A549 (cell line): Measurements from ENCODE around the gene TOM1L2. TPM values are rescaled to one million over a fixed set of nuclear protein-coding genes. Genes with fewer than 3 reads are reported as not detected.
A peak's percentile ranks its signal among the peaks of the same experiment; 100 is the strongest.

Experiments
- ATAC-seq, 2 experiments: fragments of 200-7000 bp in 1 of 2; fragments of >200 bp in 1 of 2; cut with Nextera tagmentation in 1 of 2; cut with Tn5 transposase in 1 of 2; 3 replicates each; pipeline versions ENCODE4 v1.8.0 to v1.9.1; 2018 to 2020; ENCODE audit warnings: mild to moderate bottlenecking in 1 of 2, moderate library complexity in 1 of 2
- CTCF ChIA-PET: fragments of 300-600 bp; sonication (Branson Sonifier 250); formaldehyde crosslinking; extraction: SDS; loops from one replicate; lab custom pipeline; 2021; ENCODE audit warnings: antibody characterized with exemption, inconsistent platforms; lab: Yijun Ruan, JAX
- POLR2A ChIA-PET: fragments of 350-600 bp; formaldehyde crosslinking; extraction: SDS; loops from one replicate; lab custom pipeline; 2021; ENCODE audit warnings: antibody characterized with exemption, inconsistent platforms; lab: Yijun Ruan, JAX
- DNase-seq, 2 experiments: peaks; one replicate each; pipeline versions ENCODE4 v3.0.0 to v3.0.0-alpha.2; 2011 to 2016; ENCODE audit warnings: low read depth in 1 of 2, low spot score in 1 of 2
- FAIRE-seq: peaks from 2 replicates; lab custom pipeline; 2011; peaks lifted over from hg19 to GRCh38; lab: Jason Lieb, UNC
- H3K27ac ChIP-seq, 2 experiments: fragments of >200 bp; sonication (Bioruptor Twin); formaldehyde crosslinking; 3 replicates each; pipeline ENCODE4 v1.5.1; 2016 to 2017
- H3K4me1 ChIP-seq: fragments of >200 bp; sonication (Bioruptor Twin); formaldehyde crosslinking; 3 replicates; pipeline ENCODE4 v1.6.1; 2016
- H3K4me2 ChIP-seq: fragments of >200 bp; sonication (Bioruptor Twin); formaldehyde crosslinking; 3 replicates; pipeline ENCODE4 v1.6.1; 2016
- H3K4me3 ChIP-seq: fragments of >200 bp; sonication (Bioruptor Twin); formaldehyde crosslinking; 3 replicates; pipeline ENCODE4 v1.5.1; 2016
- H3K9me3 ChIP-seq: fragments of >200 bp; sonication (Bioruptor Twin); formaldehyde crosslinking; 3 replicates; pipeline ENCODE4 v1.6.1; 2016
- CEBPB ChIP-seq, 2 experiments: fragments of >200 bp in 1 of 2; sonication (Bioruptor Twin) in 1 of 2; formaldehyde crosslinking in 1 of 2; IDR thresholded peaks; 2 replicates each; pipeline ENCODE4 v1.6.1; 2012 to 2016
- CHD4 ChIP-seq: fragments of 200-600 bp; sonication (generic); IDR thresholded peaks from 2 replicates; pipeline ENCODE4 v1.6.1; 2016; ENCODE audit warnings: antibody characterized with exemption, mild to moderate bottlenecking, borderline replicate concordance
- EHF ChIP-seq: fragments of 250-450 bp; sonication (Bioruptor Pico); IDR thresholded peaks from 2 replicates; pipeline ENCODE4 v1.5.0; 2020; ENCODE audit warnings: mild to moderate bottlenecking
- EHMT2 ChIP-seq: fragments of 200-600 bp; sonication (generic); IDR thresholded peaks from 2 replicates; pipeline ENCODE4 v1.6.1; 2016; ENCODE audit warnings: antibody characterized with exemption, low read depth, mild to moderate bottlenecking, moderate library complexity
- EP300 ChIP-seq, 2 experiments: fragments of >200 bp; sonication (Bioruptor Twin); formaldehyde crosslinking; IDR thresholded peaks; 2 replicates in 1 of 2; 3 replicates in 1 of 2; pipeline ENCODE4 v1.6.1; 2016 to 2017
- FOSB ChIP-seq: fragments of 250-450 bp; sonication (Bioruptor Pico); IDR thresholded peaks from 2 replicates; pipeline ENCODE4 v1.5.0; 2020; ENCODE audit warnings: mild to moderate bottlenecking, moderate library complexity
- FOSL2 ChIP-seq, 2 experiments: fragments of 450-650 bp in 1 of 2; fragments of >200 bp in 1 of 2; sonication (Bioruptor Twin) in 1 of 2; formaldehyde crosslinking; IDR thresholded peaks; 2 replicates each; pipeline versions ENCODE4 v1.5.0 to v1.6.1; 2016 to 2020; ENCODE audit warnings: mild to moderate bottlenecking in 1 of 2, moderate library complexity in 1 of 2
- HOXB13 ChIP-seq: fragments of 250-450 bp; sonication (Bioruptor Pico); IDR thresholded peaks from 2 replicates; pipeline ENCODE4 v1.5.0; 2020; ENCODE audit warnings: low read depth, mild to moderate bottlenecking, moderate library complexity
- JUN ChIP-seq, 2 experiments: fragments of >200 bp; sonication (Bioruptor Twin); formaldehyde crosslinking; IDR thresholded peaks; 2 replicates in 1 of 2; 3 replicates in 1 of 2; pipeline ENCODE4 v1.6.1; 2016 to 2017
- JUNB ChIP-seq: fragments of >200 bp; sonication (Bioruptor Twin); formaldehyde crosslinking; IDR thresholded peaks from 2 replicates; pipeline ENCODE4 v1.6.1; 2016
- POLR2A ChIP-seq: IDR thresholded peaks from 2 replicates; pipeline ENCODE4 v1.6.1; 2012; ENCODE audit warnings: mild to moderate bottlenecking, low read length
- RARB ChIP-seq: fragments of 250-450 bp; sonication (Bioruptor Pico); IDR thresholded peaks from 2 replicates; pipeline ENCODE4 v1.8.0; 2021; ENCODE audit warnings: mild to moderate bottlenecking, moderate library complexity
- SMC3 ChIP-seq: fragments of >200 bp; sonication (Bioruptor Twin); formaldehyde crosslinking; IDR thresholded peaks from 3 replicates; pipeline ENCODE4 v1.6.1; 2018; ENCODE audit warnings: inconsistent platforms
- ZC3H11A ChIP-seq: fragments of 450-650 bp; IDR thresholded peaks from 2 replicates; pipeline ENCODE4 v1.6.1; 2014; ENCODE audit warnings: antibody characterized with exemption, mild to moderate bottlenecking
- WGBS: methylation state at CpG from one replicate; pipeline ENCODE4 v1.1.6; 2017; ENCODE audit errors: missing lambda C conversion rate; 5-methylcytosine and 5-hydroxymethylcytosine counted together
- polyA plus RNA-seq, 4 experiments: library from polyadenylated mRNA; depleted of rRNA in 3 of 4; stranded (reverse); fragments of >200 nt; fragmentation: RNase III in 1 of 4; extraction: RNeasy Plus Mini Kit Qiagen cat#74134 plus additional on column Dnase treatment in 1 of 4; gene quantifications; 2 replicates in 3 of 4; 3 replicates in 1 of 4; pipeline ENCODE4 v1.2.3, GENCODE V29; 2011 to 2017
- TF ChIP-seq, protein P1 (sequence below): fragments of 200-600 bp; sonication (generic); IDR thresholded peaks from 2 replicates; pipeline ENCODE4 v1.6.1; 2016; ENCODE audit warnings: antibody characterized with exemption, mild to moderate bottlenecking, moderate library complexity
- TF ChIP-seq, protein P2 (sequence below): IDR thresholded peaks from 2 replicates; pipeline ENCODE4 v1.6.1; 2012
- TF ChIP-seq, protein P3 (sequence below): fragments of 150-350 bp; IDR thresholded peaks from 2 replicates; pipeline ENCODE4 v1.6.1; 2014; ENCODE audit warnings: low read depth, mild to moderate bottlenecking, low read length
- TF ChIP-seq, protein P4 (sequence below): fragments of >200 bp; sonication (Bioruptor Twin); formaldehyde crosslinking; IDR thresholded peaks from 3 replicates; pipeline ENCODE4 v1.5.1; 2016
- TF ChIP-seq, protein P5 (sequence below): fragments of 250-450 bp; sonication (Bioruptor Pico); IDR thresholded peaks from 2 replicates; pipeline ENCODE4 v1.5.0; 2021; ENCODE audit warnings: mild to moderate bottlenecking, moderate library complexity, borderline replicate concordance
- TF ChIP-seq, protein P6 (sequence below): fragments of 450-650 bp; IDR thresholded peaks from 2 replicates; pipeline ENCODE4 v1.6.1; 2014; ENCODE audit warnings: antibody characterized with exemption
- TF ChIP-seq, protein P7 (sequence below): fragments of 250-450 bp; sonication (Bioruptor Pico); IDR thresholded peaks from 2 replicates; pipeline ENCODE4 v1.5.0; 2020; ENCODE audit warnings: low read depth, mild to moderate bottlenecking, moderate library complexity

TOM1L2 gene
- polyA plus RNA-seq, 2 of the 4 experiments (the other 2 are of a cell fraction) = 19.2 to 24.7 TPM

DNA sequence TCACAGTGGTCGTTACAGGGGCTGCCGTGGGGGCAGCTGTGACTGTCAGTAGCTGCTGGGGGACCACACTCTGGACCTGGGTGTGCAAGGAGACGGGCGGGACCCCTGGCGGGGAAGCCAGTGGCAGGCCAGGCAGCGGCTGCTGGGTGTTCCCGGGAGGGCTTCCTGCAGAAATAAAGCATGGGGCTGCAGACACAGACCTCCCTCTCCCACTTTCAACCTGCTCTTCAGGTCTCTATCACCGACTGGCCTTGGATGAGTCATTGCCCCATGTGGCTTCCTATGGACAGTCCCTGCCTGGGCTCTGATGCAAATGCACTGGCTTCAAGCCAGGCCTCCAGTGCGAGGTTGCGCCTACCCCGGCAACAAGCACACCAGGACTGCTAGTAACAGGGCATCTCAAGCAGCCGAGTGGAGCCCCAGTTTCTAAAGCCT lies 152.6 kb downstream of the TOM1L2 start:
- H3K4me3 ChIP-seq = peak overlapping the region; percentile 29
- peak; percentile 21 to 52; a peak in 5 of 6 replicates for ATAC-seq
- TF ChIP-seq HOXB13 (CRISPR knock-in tag) (no peak), SMC3 (peak; percentile 21; the same call in 1 of the 3 replicates), CHD4 (no peak), FOSB (CRISPR knock-in tag) (no peak), EHMT2 (no peak), FOSL2 (IDR thresholded peaks at IDR 0.05) (peak; percentile 77), FOSL2 (CRISPR knock-in tag; IDR thresholded peaks at IDR 0.05) (peak; percentile 96), EP300 (IDR thresholded peaks at IDR 0.05) (peak in 1 of 2 experiments; percentile 13; a peak in 1 of 5 replicates), ZC3H11A (no peak), POLR2A (no peak), EHF (CRISPR knock-in tag) (no peak), JUNB (0 out of 2 replicates have a peak, but pooled peaks have one; percentile 28), JUN (IDR thresholded peaks at IDR 0.05) (peak in 1 of 2 experiments; percentile 78; a peak in 2 of 5 replicates), CEBPB (IDR thresholded peaks at IDR 0.05) (peak; percentile 23 to 70; a peak in 2 of 4 replicates), RARB (CRISPR knock-in tag) (no peak)
- TF ChIP-seq, protein P1, sequence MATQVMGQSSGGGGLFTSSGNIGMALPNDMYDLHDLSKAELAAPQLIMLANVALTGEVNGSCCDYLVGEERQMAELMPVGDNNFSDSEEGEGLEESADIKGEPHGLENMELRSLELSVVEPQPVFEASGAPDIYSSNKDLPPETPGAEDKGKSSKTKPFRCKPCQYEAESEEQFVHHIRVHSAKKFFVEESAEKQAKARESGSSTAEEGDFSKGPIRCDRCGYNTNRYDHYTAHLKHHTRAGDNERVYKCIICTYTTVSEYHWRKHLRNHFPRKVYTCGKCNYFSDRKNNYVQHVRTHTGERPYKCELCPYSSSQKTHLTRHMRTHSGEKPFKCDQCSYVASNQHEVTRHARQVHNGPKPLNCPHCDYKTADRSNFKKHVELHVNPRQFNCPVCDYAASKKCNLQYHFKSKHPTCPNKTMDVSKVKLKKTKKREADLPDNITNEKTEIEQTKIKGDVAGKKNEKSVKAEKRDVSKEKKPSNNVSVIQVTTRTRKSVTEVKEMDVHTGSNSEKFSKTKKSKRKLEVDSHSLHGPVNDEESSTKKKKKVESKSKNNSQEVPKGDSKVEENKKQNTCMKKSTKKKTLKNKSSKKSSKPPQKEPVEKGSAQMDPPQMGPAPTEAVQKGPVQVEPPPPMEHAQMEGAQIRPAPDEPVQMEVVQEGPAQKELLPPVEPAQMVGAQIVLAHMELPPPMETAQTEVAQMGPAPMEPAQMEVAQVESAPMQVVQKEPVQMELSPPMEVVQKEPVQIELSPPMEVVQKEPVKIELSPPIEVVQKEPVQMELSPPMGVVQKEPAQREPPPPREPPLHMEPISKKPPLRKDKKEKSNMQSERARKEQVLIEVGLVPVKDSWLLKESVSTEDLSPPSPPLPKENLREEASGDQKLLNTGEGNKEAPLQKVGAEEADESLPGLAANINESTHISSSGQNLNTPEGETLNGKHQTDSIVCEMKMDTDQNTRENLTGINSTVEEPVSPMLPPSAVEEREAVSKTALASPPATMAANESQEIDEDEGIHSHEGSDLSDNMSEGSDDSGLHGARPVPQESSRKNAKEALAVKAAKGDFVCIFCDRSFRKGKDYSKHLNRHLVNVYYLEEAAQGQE = no peak
- TF ChIP-seq, protein P2, sequence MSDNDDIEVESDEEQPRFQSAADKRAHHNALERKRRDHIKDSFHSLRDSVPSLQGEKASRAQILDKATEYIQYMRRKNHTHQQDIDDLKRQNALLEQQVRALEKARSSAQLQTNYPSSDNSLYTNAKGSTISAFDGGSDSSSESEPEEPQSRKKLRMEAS = peak; percentile 74
- TF ChIP-seq, protein P3, sequence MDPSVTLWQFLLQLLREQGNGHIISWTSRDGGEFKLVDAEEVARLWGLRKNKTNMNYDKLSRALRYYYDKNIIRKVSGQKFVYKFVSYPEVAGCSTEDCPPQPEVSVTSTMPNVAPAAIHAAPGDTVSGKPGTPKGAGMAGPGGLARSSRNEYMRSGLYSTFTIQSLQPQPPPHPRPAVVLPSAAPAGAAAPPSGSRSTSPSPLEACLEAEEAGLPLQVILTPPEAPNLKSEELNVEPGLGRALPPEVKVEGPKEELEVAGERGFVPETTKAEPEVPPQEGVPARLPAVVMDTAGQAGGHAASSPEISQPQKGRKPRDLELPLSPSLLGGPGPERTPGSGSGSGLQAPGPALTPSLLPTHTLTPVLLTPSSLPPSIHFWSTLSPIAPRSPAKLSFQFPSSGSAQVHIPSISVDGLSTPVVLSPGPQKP = no peak
- TF ChIP-seq, protein P4, sequence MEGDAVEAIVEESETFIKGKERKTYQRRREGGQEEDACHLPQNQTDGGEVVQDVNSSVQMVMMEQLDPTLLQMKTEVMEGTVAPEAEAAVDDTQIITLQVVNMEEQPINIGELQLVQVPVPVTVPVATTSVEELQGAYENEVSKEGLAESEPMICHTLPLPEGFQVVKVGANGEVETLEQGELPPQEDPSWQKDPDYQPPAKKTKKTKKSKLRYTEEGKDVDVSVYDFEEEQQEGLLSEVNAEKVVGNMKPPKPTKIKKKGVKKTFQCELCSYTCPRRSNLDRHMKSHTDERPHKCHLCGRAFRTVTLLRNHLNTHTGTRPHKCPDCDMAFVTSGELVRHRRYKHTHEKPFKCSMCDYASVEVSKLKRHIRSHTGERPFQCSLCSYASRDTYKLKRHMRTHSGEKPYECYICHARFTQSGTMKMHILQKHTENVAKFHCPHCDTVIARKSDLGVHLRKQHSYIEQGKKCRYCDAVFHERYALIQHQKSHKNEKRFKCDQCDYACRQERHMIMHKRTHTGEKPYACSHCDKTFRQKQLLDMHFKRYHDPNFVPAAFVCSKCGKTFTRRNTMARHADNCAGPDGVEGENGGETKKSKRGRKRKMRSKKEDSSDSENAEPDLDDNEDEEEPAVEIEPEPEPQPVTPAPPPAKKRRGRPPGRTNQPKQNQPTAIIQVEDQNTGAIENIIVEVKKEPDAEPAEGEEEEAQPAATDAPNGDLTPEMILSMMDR = no peak
- TF ChIP-seq, protein P5, sequence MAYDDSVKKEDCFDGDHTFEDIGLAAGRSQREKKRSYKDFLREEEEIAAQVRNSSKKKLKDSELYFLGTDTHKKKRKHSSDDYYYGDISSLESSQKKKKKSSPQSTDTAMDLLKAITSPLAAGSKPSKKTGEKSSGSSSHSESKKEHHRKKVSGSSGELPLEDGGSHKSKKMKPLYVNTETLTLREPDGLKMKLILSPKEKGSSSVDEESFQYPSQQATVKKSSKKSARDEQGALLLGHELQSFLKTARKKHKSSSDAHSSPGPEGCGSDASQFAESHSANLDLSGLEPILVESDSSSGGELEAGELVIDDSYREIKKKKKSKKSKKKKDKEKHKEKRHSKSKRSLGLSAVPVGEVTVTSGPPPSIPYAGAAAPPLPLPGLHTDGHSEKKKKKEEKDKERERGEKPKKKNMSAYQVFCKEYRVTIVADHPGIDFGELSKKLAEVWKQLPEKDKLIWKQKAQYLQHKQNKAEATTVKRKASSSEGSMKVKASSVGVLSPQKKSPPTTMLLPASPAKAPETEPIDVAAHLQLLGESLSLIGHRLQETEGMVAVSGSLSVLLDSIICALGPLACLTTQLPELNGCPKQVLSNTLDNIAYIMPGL (CRISPR knock-in tag) = no peak
- TF ChIP-seq, protein P6, sequence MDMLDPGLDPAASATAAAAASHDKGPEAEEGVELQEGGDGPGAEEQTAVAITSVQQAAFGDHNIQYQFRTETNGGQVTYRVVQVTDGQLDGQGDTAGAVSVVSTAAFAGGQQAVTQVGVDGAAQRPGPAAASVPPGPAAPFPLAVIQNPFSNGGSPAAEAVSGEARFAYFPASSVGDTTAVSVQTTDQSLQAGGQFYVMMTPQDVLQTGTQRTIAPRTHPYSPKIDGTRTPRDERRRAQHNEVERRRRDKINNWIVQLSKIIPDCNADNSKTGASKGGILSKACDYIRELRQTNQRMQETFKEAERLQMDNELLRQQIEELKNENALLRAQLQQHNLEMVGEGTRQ = no peak
- TF ChIP-seq, protein P7, sequence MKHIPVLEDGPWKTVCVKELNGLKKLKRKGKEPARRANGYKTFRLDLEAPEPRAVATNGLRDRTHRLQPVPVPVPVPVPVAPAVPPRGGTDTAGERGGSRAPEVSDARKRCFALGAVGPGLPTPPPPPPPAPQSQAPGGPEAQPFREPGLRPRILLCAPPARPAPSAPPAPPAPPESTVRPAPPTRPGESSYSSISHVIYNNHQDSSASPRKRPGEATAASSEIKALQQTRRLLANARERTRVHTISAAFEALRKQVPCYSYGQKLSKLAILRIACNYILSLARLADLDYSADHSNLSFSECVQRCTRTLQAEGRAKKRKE (CRISPR knock-in tag) = no peak
- CTCF ChIA-PET = interaction anchor here (1.1 to 30.5 kb wide), 9 partner anchors 6 to 214 kb away, joined by 3 to 859 read pairs (median 7); partner anchors contain the start of genes RAI1 and SREBF1
- no peaks in the 10 kb centered on the region for H3K9me3 ChIP-seq
- FAIRE-seq = peak; percentile 97
- peak; percentile 89 to 95 for DNase-seq
- H3K4me2 ChIP-seq = peak overlapping the region; percentile 100
- 22% methylated on average over 12 of the region's 12 CpGs for WGBS
- peaks cover 89% of the 10 kb centered on the region for H3K4me1 ChIP-seq
- POLR2A ChIA-PET = interaction anchor here (6.1 kb wide), 1 partner anchor 17 kb away, joined by 105 read pairs; the partner anchor contains the start of gene SREBF1
- H3K27ac ChIP-seq = peak overlapping the region; percentile 86 to 93
